ENCODE measurements around the gene CCDC97.

- no peak for TF ChIP-seq EZH2phosphoT487 (conservative IDR thresholded peaks at IDR 0.05; ENCODE audit: low read length)
- TF ChIP-seq CTCF (IDR thresholded peaks at IDR 0.05; ENCODE audit: insufficient read depth, low read length, poor library complexity, severe bottlenecking): no peak
Observed at GRCh38 chr19:41310033-41310831, at the start of gene CCDC97.
